ENCODE data around the gene KMT2E. TPM values are rescaled to one million over a fixed set of nuclear protein-coding genes. Genes with fewer than 3 reads are reported as not detected.

Gene KMT2E
- total RNA-seq, 1 experiment from 2014 or later = 38.2 TPM

DNA sequence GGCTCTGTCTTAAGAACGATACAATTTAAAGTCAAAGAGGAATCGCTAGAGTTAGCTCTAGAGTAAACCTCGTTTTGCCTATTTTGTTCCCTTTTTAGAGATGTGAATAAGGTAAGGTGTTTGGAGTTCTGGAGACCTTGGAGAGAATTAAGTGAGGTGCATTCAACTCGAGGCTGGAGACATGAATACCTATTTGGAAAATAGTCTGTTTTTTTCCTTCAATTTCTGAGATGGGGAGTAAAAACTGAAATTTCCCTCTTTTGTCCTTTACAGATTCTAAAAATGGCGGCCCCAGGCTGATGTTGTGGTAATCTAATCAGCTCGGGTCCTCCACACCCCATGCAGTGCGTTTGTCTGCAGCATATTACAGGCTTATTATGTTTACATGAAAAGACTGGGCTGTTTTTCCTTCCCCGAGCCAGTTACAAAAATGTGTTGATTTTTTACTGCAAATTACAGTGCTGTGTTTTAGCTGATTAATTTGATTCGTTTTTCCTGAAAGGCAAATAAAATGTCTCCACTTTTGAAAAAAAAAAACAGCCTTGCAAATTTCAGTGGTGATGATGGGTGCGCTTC is 1.5 kb downstream of the KMT2E start:
- no peaks in the 10 kb centered on the region for H3K9me3 ChIP-seq (ENCODE audit: control insufficient read depth, low read depth, low read length)
- H3K4me3 Mint-ChIP-seq = peak overlapping the region; percentile 99 to 100
- H3K79me1 ChIP-seq (ENCODE audit: insufficient read depth, low read depth, low read length, poor library complexity, severe bottlenecking) = no peaks in the 10 kb centered on the region
- no peaks in the 10 kb centered on the region for H4K20me1 ChIP-seq (ENCODE audit: control insufficient read depth, insufficient read depth, insufficient read length)
- peak overlapping the region; percentile 96 to 100 (median 100) for H3K27ac Mint-ChIP-seq
- peaks cover 9 to 18% (median 9%) of the 10 kb centered on the region in 3 experiments for H3K36me3 Mint-ChIP-seq (ENCODE audit: insufficient read depth in 1 of 3, low read depth in 3 of 3)
- peaks cover 46% of the 10 kb centered on the region; the same call in 1 of the 2 replicates for H3K79me2 ChIP-seq (ENCODE audit: insufficient read depth, low read length)
- H2BK20ac ChIP-seq (ENCODE audit: low read depth, low read length, poor library complexity, severe bottlenecking) = no peak overlapping the region
- peak overlapping the region; percentile 20 for H2BK5ac ChIP-seq (ENCODE audit: insufficient read length, low read length)
- H4K91ac ChIP-seq (ENCODE audit: insufficient read length, low read depth, low read length) = no peak overlapping the region
- peak overlapping the region; percentile 89 for H3K4me2 ChIP-seq (ENCODE audit: insufficient read depth, insufficient read length, low read length)
- H3K4ac ChIP-seq (ENCODE audit: low read depth, low read length) = no peak overlapping the region
- H4K8ac ChIP-seq (replicated peaks; ENCODE audit: insufficient read length, low read depth, low read length) = no peak overlapping the region
- peak overlapping the region; percentile 55 for H3K27ac ChIP-seq (ENCODE audit: insufficient read length, low read depth, low read length)
- H3K14ac ChIP-seq (ENCODE audit: insufficient read depth, low read length) = peak overlapping the region; percentile 74; the same call in 1 of the 2 replicates
- peaks cover 2 to 6% of the 10 kb centered on the region in 2 experiments; a peak in 4 of 5 replicates for H3K9me3 Mint-ChIP-seq
- H3K23me2 ChIP-seq (ENCODE audit: insufficient read length, low read depth, low read length, poor library complexity, severe bottlenecking) = peaks cover 7% of the 10 kb centered on the region
- no peak overlapping the region for H2AK5ac ChIP-seq (ENCODE audit: insufficient read length, low read length)
- no peak overlapping the region for H3K23ac ChIP-seq (ENCODE audit: insufficient read length, low read depth, low read length)
- no peak overlapping the region for H2BK120ac ChIP-seq (ENCODE audit: low read depth, low read length, poor library complexity, severe bottlenecking)
- TF ChIP-seq, protein P1, sequence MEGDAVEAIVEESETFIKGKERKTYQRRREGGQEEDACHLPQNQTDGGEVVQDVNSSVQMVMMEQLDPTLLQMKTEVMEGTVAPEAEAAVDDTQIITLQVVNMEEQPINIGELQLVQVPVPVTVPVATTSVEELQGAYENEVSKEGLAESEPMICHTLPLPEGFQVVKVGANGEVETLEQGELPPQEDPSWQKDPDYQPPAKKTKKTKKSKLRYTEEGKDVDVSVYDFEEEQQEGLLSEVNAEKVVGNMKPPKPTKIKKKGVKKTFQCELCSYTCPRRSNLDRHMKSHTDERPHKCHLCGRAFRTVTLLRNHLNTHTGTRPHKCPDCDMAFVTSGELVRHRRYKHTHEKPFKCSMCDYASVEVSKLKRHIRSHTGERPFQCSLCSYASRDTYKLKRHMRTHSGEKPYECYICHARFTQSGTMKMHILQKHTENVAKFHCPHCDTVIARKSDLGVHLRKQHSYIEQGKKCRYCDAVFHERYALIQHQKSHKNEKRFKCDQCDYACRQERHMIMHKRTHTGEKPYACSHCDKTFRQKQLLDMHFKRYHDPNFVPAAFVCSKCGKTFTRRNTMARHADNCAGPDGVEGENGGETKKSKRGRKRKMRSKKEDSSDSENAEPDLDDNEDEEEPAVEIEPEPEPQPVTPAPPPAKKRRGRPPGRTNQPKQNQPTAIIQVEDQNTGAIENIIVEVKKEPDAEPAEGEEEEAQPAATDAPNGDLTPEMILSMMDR (conservative IDR thresholded peaks at IDR 0.05) = no peak
- no peaks in the 10 kb centered on the region for H3K27me3 ChIP-seq (ENCODE audit: insufficient read depth, low read length)
- no peak overlapping the region for H2BK15ac ChIP-seq (ENCODE audit: low read depth, low read length)
- no peak overlapping the region for H3K56ac ChIP-seq (ENCODE audit: insufficient read length, low read depth, low read length)
- no peak overlapping the region for H2AFZ ChIP-seq (ENCODE audit: low read length)
- no peaks in the 10 kb centered on the region; the same call in 1 of the 2 replicates for H3K27me3 Mint-ChIP-seq (ENCODE audit: low read depth)
- no peak overlapping the region for H3T11ph ChIP-seq (ENCODE audit: low read length)
- peak overlapping the region; percentile 67 for H3K18ac ChIP-seq (ENCODE audit: insufficient read length, low read depth, low read length)
- peaks cover 32% of the 10 kb centered on the region in 2 experiments for H3K4me1 Mint-ChIP-seq
- no peak for DNase-seq
- H4K5ac ChIP-seq (ENCODE audit: insufficient read length, low read depth, low read length) = peak overlapping the region; percentile 72
- WGBS (ENCODE audit: extremely low coverage, insufficient read length, low lambda C conversion rate) = no CpG with 5 or more reads among the region's 10 CpGs
- no peaks in the 10 kb centered on the region for H3K4me1 ChIP-seq (ENCODE audit: insufficient read depth, low read length)
- H3K9ac ChIP-seq (ENCODE audit: extremely low read depth, insufficient read length, low read length) = peak overlapping the region; percentile 99
- no peak overlapping the region for H2BK12ac ChIP-seq (ENCODE audit: insufficient read length, low read depth, low read length)
